ENCODE measurements around the gene ZNF669. TPM values are rescaled to one million over a fixed set of nuclear protein-coding genes. Genes with fewer than 3 reads are reported as not detected.
"Not testable (repeated sequence)": the region's sequence is repeated elsewhere in the genome, so short reads cannot be mapped to it uniquely, and the experiment has no call there.

ZNF669 gene
- total RNA-seq, 1 donor = 10.1 TPM

DNA sequence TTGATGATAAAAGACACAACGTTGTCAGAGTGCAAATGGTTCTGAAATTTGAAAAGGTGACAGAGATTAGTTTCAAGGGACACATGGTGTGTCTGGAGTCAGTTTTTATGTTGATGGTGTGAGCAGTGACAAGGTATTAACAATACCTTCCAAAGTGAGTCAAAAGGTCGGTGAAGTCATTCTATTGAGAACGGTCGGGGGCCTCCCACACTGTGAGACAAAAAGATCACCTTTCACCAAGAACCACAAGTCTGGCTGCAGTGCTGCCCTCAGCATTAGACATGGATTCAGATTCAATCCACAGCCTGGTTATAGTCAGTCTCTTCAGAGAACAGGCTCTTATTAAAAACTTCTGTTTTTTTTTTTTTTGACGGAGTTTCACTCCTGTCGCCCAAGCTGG, 41.1 kb upstream of the ZNF669 start:
- Histone ChIP-seq H4K20me1 (ENCODE audit: insufficient read depth, low read length) (no peaks in the 10 kb centered on the region), H3K9me3 (ENCODE audit: low read depth, low read length) (peaks cover 3% of the 10 kb centered on the region), H3K4me3 (ENCODE audit: insufficient read depth, low read length) (no peak overlapping the region), H3K79me2 (ENCODE audit: insufficient read depth, low read length) (peaks cover 8% of the 10 kb centered on the region), H3K36me3 (ENCODE audit: insufficient read depth, low read length) (no peaks in the 10 kb centered on the region), H3K27ac (ENCODE audit: low read depth, low read length) (no peak overlapping the region), H3K27me3 (ENCODE audit: insufficient read depth, low read length) (no peaks in the 10 kb centered on the region), H3K4me2 (ENCODE audit: insufficient read depth, low read length) (no peak overlapping the region), H3K4me1 (ENCODE audit: insufficient read depth, low read length) (no peaks in the 10 kb centered on the region), H2AFZ (ENCODE audit: low read length) (no peak overlapping the region)
- no peak for DNase-seq (ENCODE audit: insufficient read length, low spot score, missing footprints)
- TF ChIP-seq, protein P1, sequence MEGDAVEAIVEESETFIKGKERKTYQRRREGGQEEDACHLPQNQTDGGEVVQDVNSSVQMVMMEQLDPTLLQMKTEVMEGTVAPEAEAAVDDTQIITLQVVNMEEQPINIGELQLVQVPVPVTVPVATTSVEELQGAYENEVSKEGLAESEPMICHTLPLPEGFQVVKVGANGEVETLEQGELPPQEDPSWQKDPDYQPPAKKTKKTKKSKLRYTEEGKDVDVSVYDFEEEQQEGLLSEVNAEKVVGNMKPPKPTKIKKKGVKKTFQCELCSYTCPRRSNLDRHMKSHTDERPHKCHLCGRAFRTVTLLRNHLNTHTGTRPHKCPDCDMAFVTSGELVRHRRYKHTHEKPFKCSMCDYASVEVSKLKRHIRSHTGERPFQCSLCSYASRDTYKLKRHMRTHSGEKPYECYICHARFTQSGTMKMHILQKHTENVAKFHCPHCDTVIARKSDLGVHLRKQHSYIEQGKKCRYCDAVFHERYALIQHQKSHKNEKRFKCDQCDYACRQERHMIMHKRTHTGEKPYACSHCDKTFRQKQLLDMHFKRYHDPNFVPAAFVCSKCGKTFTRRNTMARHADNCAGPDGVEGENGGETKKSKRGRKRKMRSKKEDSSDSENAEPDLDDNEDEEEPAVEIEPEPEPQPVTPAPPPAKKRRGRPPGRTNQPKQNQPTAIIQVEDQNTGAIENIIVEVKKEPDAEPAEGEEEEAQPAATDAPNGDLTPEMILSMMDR (IDR thresholded peaks at IDR 0.05; ENCODE audit: extremely low read depth, low read depth, low read length) = no peak

DNA sequence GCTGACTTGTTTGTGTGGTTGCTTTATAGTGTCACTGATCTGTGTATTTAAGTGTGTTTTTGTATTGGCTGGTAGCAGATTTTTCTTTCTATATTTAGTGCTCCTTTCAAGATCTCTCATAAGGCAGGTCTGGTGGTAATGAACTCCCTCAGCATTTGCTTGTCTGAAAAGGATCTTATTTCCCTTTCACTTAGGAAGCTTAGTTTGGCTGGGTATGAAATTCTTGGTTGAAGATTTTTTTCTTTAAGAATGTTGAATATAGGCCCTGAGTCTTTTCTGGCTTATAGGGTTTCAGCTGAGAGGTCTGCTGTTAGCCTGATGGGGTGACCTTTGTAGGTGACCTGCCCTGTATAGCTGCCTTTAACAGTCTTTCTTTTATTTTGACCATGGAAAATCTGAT, 35.4 kb upstream of the ZNF669 start:
- H3K4me2 ChIP-seq (ENCODE audit: insufficient read depth, low read length); H3K4me3 ChIP-seq (ENCODE audit: insufficient read depth, low read length); H3K4me1 ChIP-seq (ENCODE audit: insufficient read depth, low read length); H3K79me2 ChIP-seq (ENCODE audit: insufficient read depth, low read length); H2AFZ ChIP-seq (ENCODE audit: low read length); H3K27ac ChIP-seq (ENCODE audit: low read depth, low read length); H4K20me1 ChIP-seq (ENCODE audit: insufficient read depth, low read length); H3K9me3 ChIP-seq (ENCODE audit: low read depth, low read length); H3K27me3 ChIP-seq (ENCODE audit: insufficient read depth, low read length); DNase-seq (ENCODE audit: insufficient read length, low spot score, missing footprints); H3K36me3 ChIP-seq (ENCODE audit: insufficient read depth, low read length): not testable (repeated sequence)

DNA sequence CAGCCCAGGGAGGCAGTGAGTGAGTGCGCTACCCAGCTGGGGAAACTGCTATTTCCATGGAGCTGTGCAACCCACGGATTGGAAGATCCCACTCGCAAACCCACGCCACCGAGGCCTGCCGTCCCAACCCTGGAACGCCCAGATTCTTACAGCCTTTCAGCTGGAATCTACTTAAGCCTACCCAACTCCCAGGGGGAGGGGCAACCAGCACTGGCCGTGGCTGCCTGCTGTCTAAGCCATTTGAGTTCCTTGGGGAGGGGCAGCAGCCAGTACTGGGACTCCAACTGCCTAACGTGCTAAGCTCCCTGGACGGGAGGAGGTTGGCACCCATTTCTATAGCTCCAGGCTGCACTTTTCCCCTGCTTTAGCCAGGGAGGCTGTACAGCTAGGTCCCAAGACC, 27.1 kb upstream of the ZNF669 start:
- H3K79me2 ChIP-seq (ENCODE audit: insufficient read depth, low read length) = no peaks in the 10 kb centered on the region
- no peak overlapping the region for H2AFZ ChIP-seq (ENCODE audit: low read length)
- no peak for DNase-seq (ENCODE audit: insufficient read length, low spot score, missing footprints)
- H3K27ac ChIP-seq (ENCODE audit: low read depth, low read length) = no peak overlapping the region
- H3K27me3 ChIP-seq (ENCODE audit: insufficient read depth, low read length) = no peaks in the 10 kb centered on the region
- H3K4me3 ChIP-seq (ENCODE audit: insufficient read depth, low read length) = no peak overlapping the region
- no peaks in the 10 kb centered on the region for H3K9me3 ChIP-seq (ENCODE audit: low read depth, low read length)
- no peak overlapping the region for H3K4me2 ChIP-seq (ENCODE audit: insufficient read depth, low read length)
- no peaks in the 10 kb centered on the region for H3K36me3 ChIP-seq (ENCODE audit: insufficient read depth, low read length)
- H3K4me1 ChIP-seq (ENCODE audit: insufficient read depth, low read length) = no peaks in the 10 kb centered on the region
- TF ChIP-seq, protein P1 (IDR thresholded peaks at IDR 0.05; ENCODE audit: extremely low read depth, low read depth, low read length) = no peak
- no peaks in the 10 kb centered on the region for H4K20me1 ChIP-seq (ENCODE audit: insufficient read depth, low read length)

DNA sequence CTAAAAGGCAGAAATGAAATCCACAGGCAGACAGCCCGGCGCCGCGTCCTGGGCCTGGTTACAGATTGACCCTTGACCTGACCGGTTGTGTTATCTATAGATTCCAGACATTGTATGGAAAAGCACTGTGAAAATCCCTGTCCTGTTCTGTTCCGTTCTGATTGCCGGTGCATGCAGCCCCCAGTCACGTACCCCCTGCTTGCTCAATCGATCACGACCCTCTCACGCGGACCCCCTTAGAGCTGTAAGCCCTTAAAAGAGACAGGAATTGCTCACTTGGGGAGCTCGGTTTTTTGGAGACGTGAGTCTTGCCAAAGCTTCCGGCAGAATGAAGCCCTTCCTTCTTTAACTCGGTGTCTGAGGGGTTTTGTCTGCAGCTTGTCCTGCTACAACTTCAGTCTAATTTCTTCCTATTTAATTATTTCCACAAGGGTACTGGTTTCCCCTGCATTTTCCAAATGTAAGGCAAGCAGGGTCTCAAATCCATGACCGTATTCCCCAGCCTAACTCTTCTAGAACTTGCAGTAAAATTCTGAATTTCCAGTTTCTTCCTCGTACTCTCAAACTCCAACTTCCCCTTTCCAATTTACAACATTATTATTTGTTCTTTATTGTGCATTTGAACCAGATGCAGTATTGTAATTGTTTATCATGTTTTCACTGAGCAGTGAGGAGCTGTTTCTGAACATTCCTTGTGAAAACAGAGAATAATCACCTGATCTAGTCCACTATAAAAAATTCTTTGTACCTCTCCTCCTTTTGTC, 23.5 kb upstream of the ZNF669 start:
- H3K36me3 ChIP-seq (ENCODE audit: insufficient read depth, low read length); H3K4me3 ChIP-seq (ENCODE audit: insufficient read depth, low read length); H3K27me3 ChIP-seq (ENCODE audit: insufficient read depth, low read length); H2AFZ ChIP-seq (ENCODE audit: low read length); H3K79me2 ChIP-seq (ENCODE audit: insufficient read depth, low read length); H4K20me1 ChIP-seq (ENCODE audit: insufficient read depth, low read length); H3K27ac ChIP-seq (ENCODE audit: low read depth, low read length); H3K4me2 ChIP-seq (ENCODE audit: insufficient read depth, low read length); DNase-seq (ENCODE audit: insufficient read length, low spot score, missing footprints); H3K4me1 ChIP-seq (ENCODE audit: insufficient read depth, low read length); H3K9me3 ChIP-seq (ENCODE audit: low read depth, low read length): not testable (repeated sequence)

DNA sequence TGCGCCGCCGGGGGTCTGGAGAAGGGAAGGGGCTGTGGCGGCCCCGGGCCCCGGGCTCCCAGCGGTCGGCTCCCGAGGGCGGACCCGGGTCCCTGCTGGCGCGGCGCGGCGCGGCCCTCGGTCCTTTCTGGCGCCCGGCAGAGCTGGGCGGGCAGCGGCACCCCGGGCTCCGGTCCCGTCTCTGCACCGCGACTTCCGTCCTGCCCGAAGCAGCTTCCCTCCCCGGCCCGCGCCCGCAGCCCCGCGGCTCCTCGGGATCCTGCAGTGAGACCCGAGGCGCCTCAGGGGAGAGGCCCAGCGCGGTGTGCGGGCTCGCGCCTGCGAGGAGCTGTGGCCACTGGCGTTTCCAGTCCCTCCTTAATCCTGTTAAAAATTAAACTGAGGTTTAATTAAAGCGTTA, 22.4 kb upstream of the ZNF669 start:
- DNase-seq (ENCODE audit: insufficient read length, low spot score, missing footprints); H4K20me1 ChIP-seq (ENCODE audit: insufficient read depth, low read length); H2AFZ ChIP-seq (ENCODE audit: low read length); H3K27ac ChIP-seq (ENCODE audit: low read depth, low read length); H3K79me2 ChIP-seq (ENCODE audit: insufficient read depth, low read length); H3K4me1 ChIP-seq (ENCODE audit: insufficient read depth, low read length); H3K4me3 ChIP-seq (ENCODE audit: insufficient read depth, low read length); H3K9me3 ChIP-seq (ENCODE audit: low read depth, low read length); H3K4me2 ChIP-seq (ENCODE audit: insufficient read depth, low read length); H3K36me3 ChIP-seq (ENCODE audit: insufficient read depth, low read length); H3K27me3 ChIP-seq (ENCODE audit: insufficient read depth, low read length): not testable (repeated sequence)

DNA sequence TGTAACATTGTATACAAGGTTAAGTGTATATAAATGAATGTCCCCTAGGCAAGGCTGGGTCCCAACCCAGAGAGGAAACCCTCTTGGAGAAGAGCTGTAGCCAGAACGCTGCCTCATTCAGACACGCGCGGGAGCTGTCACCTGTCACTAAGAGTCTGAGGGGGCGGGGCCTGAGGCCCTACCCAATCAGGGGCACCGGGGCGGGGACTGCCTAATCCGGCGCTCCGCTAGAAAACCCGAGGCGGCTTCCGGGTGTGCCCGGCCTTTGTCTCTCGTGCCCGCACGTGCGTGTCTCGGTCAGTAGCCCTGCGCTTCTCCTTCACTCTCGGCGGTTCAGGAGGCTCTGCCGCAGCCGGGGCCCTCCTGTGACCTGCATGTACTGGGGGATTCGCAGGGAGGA, 22.0 kb upstream of the ZNF669 start:
- H3K36me3 ChIP-seq (ENCODE audit: insufficient read depth, low read length); H4K20me1 ChIP-seq (ENCODE audit: insufficient read depth, low read length); H2AFZ ChIP-seq (ENCODE audit: low read length); H3K9me3 ChIP-seq (ENCODE audit: low read depth, low read length); DNase-seq (ENCODE audit: insufficient read length, low spot score, missing footprints); H3K4me2 ChIP-seq (ENCODE audit: insufficient read depth, low read length); H3K27ac ChIP-seq (ENCODE audit: low read depth, low read length); H3K79me2 ChIP-seq (ENCODE audit: insufficient read depth, low read length); H3K27me3 ChIP-seq (ENCODE audit: insufficient read depth, low read length); H3K4me1 ChIP-seq (ENCODE audit: insufficient read depth, low read length); H3K4me3 ChIP-seq (ENCODE audit: insufficient read depth, low read length): not testable (repeated sequence)
